Posterior vena cava (tissue), 2 donors: ENCODE results near the gene PLAU. TPM values are rescaled to one million over a fixed set of nuclear protein-coding genes. Genes with fewer than 3 reads are reported as not detected.
"Not testable (repeated sequence)": the region's sequence is repeated elsewhere in the genome, so short reads cannot be mapped to it uniquely, and the experiment has no call there.

Experiments
- DNase-seq: peaks from one replicate; pipeline ENCODE4 v3.0.0-alpha.2; 2020; ENCODE audit warnings: low spot score
- intact Hi-C, 2 donors: fragments of 100-400 bp; cut with DNase I; formaldehyde crosslinking; loops; one replicate each; pipeline versions ENCODE4 v1.14.1 to v1.14.2; 2022 to 2023
- total RNA-seq, 2 donors: library from RNA; stranded (reverse); fragmentation: NEBNext Ultra II Directional; extraction: Animal tissue kit (Norgen Biotek cat#: 25700); gene quantifications; one replicate each; pipeline ENCODE4 v1.2.1, GENCODE V29; 2021
- donor health status: DM: yes; HTN: yes; CAD: no.
- donor health status: DM: yes; HTN: yes; CAD: no.

PLAU gene
- total RNA-seq, 2 donors from 2014 or later, result 34.2 to 36.7 TPM

- DNase-seq, result no peak
- intact Hi-C loops, result no loop called here
Measured at GRCh38 chr10:73934074-73934473, 23.1 kb downstream of the PLAU start.

GRCh38 chr10:73935895-73936294 is 25.0 kb downstream of the PLAU start:
- intact Hi-C loops, result no loop called here
- DNase-seq, result no peak

- intact Hi-C loops, result no loop called here
Measured at GRCh38 chr10:73937333-73938043, 26.6 kb downstream of the PLAU start.

GRCh38 chr10:73940634-73941221 is 29.8 kb downstream of the PLAU start:
- intact Hi-C loops, result loop anchor here (5.0 kb wide), 1 partner anchor 53 kb away; no protein-coding TSS in a partner anchor
- DNase-seq, result peak; percentile 97

More at GRCh38 chr10:73937333-73938043, 26.6 kb downstream of the PLAU start:
- DNase-seq, result no peak

GRCh38 chr10:73941300-73941699 is 30.4 kb downstream of the PLAU start:
- no peak for DNase-seq
- intact Hi-C loops, result loop anchor here (5.0 kb wide), 1 partner anchor 54 kb away; no protein-coding TSS in a partner anchor

- no peak for DNase-seq
- intact Hi-C loops, result loop anchor here (5.0 kb wide), 1 partner anchor 57 kb away; no protein-coding TSS in a partner anchor
Measured at GRCh38 chr10:73944356-73945100, 33.6 kb downstream of the PLAU start.

GRCh38 chr10:73946253-73947145 is 35.6 kb downstream of the PLAU start:
- intact Hi-C loops, result no loop called here
- DNase-seq, result no peak

- DNase-seq, result peak; percentile 7
- intact Hi-C loops, result no loop called here
Measured at GRCh38 chr10:73948947-73949633, 38.2 kb downstream of the PLAU start.

- no peak for DNase-seq
- intact Hi-C loops, result no loop called here
Measured at GRCh38 chr10:73950155-73950948, 39.4 kb downstream of the PLAU start.

- intact Hi-C loops, result no loop called here
- no peak for DNase-seq
Measured at GRCh38 chr10:73953665-73954064, 42.7 kb downstream of the PLAU start.

- intact Hi-C loops, result loop anchor here in 1 of 2 donors (5.0 kb wide), 1 partner anchor 112 kb away; no protein-coding TSS in a partner anchor
- DNase-seq, result no peak
Measured at GRCh38 chr10:73954737-73955136, 43.8 kb downstream of the PLAU start.

- no peak for DNase-seq
- intact Hi-C loops, result loop anchor here in 1 of 2 donors (5.0 kb wide), 1 partner anchor 113 kb away; no protein-coding TSS in a partner anchor
Measured at GRCh38 chr10:73955719-73956118, 44.8 kb downstream of the PLAU start.

GRCh38 chr10:73956476-73957359 is 45.8 kb downstream of the PLAU start:
- DNase-seq, result no peak
- intact Hi-C loops, result loop anchor here in 1 of 2 donors (5.0 kb wide), 1 partner anchor 114 kb away; no protein-coding TSS in a partner anchor

GRCh38 chr10:73959484-73960243 is 48.7 kb downstream of the PLAU start:
- intact Hi-C loops, result loop anchor here in 1 of 2 donors (5.0 kb wide), 1 partner anchor 117 kb away; no protein-coding TSS in a partner anchor
- DNase-seq, result no peak

GRCh38 chr10:73962386-73962785 is 51.5 kb downstream of the PLAU start:
- intact Hi-C loops, result no loop called here

GRCh38 chr10:73963533-73963932 is 52.6 kb downstream of the PLAU start:
- intact Hi-C loops, DNase-seq: not testable (repeated sequence)

More at GRCh38 chr10:73962386-73962785, 51.5 kb downstream of the PLAU start:
- DNase-seq, result no peak
